Body of pancreas (tissue), 4 donors: ENCODE data around the gene RNF166. TPM values are rescaled to one million over a fixed set of nuclear protein-coding genes. Genes with fewer than 3 reads are reported as not detected.

Experiments
- ATAC-seq: fragments of 150-250 bp; one replicate; pipeline ENCODE4 v1.9.1; 2016
- DNase-seq, 4 donors: peaks; one replicate each; pipeline ENCODE4 v3.0.0-alpha.2; 2019
- H3K27ac ChIP-seq, 4 donors: fragments of 200-600 bp; sonication (generic); 1 replicate in 3 of 4; 2 replicates in 1 of 4; pipeline versions ENCODE4 v1.5.1 to v1.6.1; 2016 to 2019; ENCODE audit warnings: mild to moderate bottlenecking in 1 of 4, mixed read lengths in 1 of 4, moderate library complexity in 1 of 4
- H3K27me3 ChIP-seq, 2 donors: fragments of 200-600 bp; sonication (generic); one replicate each; pipeline ENCODE4 v1.6.0; 2016; ENCODE audit warnings: mild to moderate bottlenecking in 1 of 2
- H3K36me3 ChIP-seq, 2 donors: fragments of 200-600 bp; sonication (generic); replicated peaks in 1 of 2; 2 replicates each; pipeline ENCODE4 v1.5.1; 2016; ENCODE audit warnings: low read depth in 2 of 2; ENCODE audit not compliant: insufficient read depth in 1 of 2
- H3K4me1 ChIP-seq: fragments of 200-600 bp; sonication (generic); one replicate; pipeline ENCODE4 v1.6.0; 2016
- H3K4me3 ChIP-seq, 2 donors: fragments of 200-600 bp; sonication (generic); 1 replicate in 1 of 2; 2 replicates in 1 of 2; pipeline ENCODE4 v1.5.1; 2016 to 2019
- H3K9me3 ChIP-seq, 3 donors: fragments of 200-600 bp; sonication (generic); 1 replicate in 2 of 3; 2 replicates in 1 of 3; pipeline ENCODE4 v1.5.1; 2016
- POLR2A ChIP-seq, 3 donors: fragments of 450-650 bp; IDR thresholded peaks; one replicate each; pipeline ENCODE4 v1.6.1; 2016; ENCODE audit warnings: antibody characterized with exemption in 3 of 3, mild to moderate bottlenecking in 2 of 3
- WGBS, 2 donors: methylation state at CpG; one replicate each; pipeline ENCODE4 v1.1.5; 2017; 5-methylcytosine and 5-hydroxymethylcytosine counted together
- intact Hi-C: fragments of 100-400 bp; cut with DNase I; formaldehyde crosslinking; loops from one replicate; pipeline ENCODE4 v1.15.1; 2023
- total RNA-seq, 2 donors: library from RNA; depleted of rRNA; stranded (reverse); fragments of >200 nt; gene quantifications; one replicate each; pipeline ENCODE4 v1.1.0, GENCODE V29; 2016
- TF ChIP-seq, protein P1 (sequence below), 7 experiments: fragments of 450-650 bp in 4 of 7; fragments of 200-600 bp in 3 of 7; sonication (generic) in 3 of 7; IDR thresholded peaks; one replicate each; pipeline ENCODE4 v1.5.1; 2016 to 2019; ENCODE audit warnings: antibody characterized with exemption in 7 of 7

The RNF166 gene
- total RNA-seq, 2 donors from 2014 or later, result 16.6 to 27.7 TPM

DNA sequence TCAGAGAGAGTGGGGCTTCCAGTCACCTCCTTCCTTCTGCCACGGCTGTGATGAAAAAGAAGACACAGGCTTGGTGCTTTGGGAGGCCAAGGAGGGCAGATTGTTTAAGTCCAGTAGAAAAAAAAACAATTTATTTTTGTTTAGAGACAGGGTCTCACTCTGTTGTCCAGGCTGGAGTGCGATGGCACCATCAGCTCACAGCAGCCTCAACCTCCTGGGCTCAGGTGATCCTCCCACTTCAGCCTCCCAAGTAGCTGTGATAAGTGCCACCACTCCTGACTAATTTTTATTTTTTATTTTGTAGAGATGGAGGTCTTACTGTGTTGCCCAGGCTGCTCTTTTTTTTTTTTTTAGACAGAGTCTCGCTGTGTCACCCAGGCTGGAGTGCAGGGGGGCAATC lies 40.6 kb downstream of the RNF166 start:
- peak overlapping the region in 2 of 4 donors; percentile 51 to 61 for H3K27ac ChIP-seq
- WGBS, 2 donors, result 88 to 92% methylated on average over 3 of the region's 3 CpGs

DNA sequence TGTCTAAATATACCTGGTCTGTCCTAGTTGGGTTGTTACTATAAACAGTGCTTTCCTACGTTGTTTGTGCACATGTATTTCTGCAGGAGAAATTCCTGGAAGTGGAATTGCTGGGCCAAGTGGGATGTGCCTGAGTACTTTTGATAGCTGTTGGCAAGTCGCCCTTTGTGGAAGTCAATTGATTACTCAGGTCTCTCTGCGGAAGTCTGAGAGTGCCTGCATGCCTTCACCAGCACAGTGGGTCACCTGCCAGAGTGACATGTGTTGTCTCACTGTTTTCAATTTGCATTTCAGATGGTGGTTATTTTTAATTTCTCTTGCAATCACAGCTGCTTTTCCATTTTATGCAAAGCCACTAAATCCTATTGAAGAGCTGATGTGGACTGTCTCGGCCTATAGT lies 41.1 kb downstream of the RNF166 start:
- peak; percentile 61 to 80 (median 71) for DNase-seq
- Histone ChIP-seq H3K36me3 (no peaks in the 10 kb centered on the region), H3K4me3 (no peak overlapping the region), H3K4me1 (peaks cover 22% of the 10 kb centered on the region), H3K9me3 (no peaks in the 10 kb centered on the region), H3K27me3 (no peaks in the 10 kb centered on the region), H3K27ac (peak overlapping the region in 2 of 4 donors; percentile 51 to 61)
- ATAC-seq, result no peak
- intact Hi-C loops, result no loop called here
- WGBS, 2 donors, result 21 to 36% methylated on average over 4 of the region's 4 CpGs
- TF ChIP-seq, protein P1, sequence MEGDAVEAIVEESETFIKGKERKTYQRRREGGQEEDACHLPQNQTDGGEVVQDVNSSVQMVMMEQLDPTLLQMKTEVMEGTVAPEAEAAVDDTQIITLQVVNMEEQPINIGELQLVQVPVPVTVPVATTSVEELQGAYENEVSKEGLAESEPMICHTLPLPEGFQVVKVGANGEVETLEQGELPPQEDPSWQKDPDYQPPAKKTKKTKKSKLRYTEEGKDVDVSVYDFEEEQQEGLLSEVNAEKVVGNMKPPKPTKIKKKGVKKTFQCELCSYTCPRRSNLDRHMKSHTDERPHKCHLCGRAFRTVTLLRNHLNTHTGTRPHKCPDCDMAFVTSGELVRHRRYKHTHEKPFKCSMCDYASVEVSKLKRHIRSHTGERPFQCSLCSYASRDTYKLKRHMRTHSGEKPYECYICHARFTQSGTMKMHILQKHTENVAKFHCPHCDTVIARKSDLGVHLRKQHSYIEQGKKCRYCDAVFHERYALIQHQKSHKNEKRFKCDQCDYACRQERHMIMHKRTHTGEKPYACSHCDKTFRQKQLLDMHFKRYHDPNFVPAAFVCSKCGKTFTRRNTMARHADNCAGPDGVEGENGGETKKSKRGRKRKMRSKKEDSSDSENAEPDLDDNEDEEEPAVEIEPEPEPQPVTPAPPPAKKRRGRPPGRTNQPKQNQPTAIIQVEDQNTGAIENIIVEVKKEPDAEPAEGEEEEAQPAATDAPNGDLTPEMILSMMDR (IDR thresholded peaks at IDR 0.05), result no peak
- TF ChIP-seq POLR2A (IDR thresholded peaks at IDR 0.05), result no peak

More for the DNA sequence above, 40.6 kb downstream of the RNF166 start:
- DNase-seq, result no peak
- Histone ChIP-seq H3K27me3 (no peaks in the 10 kb centered on the region), H3K4me1 (peaks cover 22% of the 10 kb centered on the region), H3K9me3 (no peaks in the 10 kb centered on the region), H3K4me3 (no peak overlapping the region), H3K36me3 (no peaks in the 10 kb centered on the region)
- TF ChIP-seq, protein P1 (IDR thresholded peaks at IDR 0.05), result no peak
- no peak for TF ChIP-seq POLR2A (IDR thresholded peaks at IDR 0.05)
- no peak for ATAC-seq
- intact Hi-C loops, result no loop called here

DNA sequence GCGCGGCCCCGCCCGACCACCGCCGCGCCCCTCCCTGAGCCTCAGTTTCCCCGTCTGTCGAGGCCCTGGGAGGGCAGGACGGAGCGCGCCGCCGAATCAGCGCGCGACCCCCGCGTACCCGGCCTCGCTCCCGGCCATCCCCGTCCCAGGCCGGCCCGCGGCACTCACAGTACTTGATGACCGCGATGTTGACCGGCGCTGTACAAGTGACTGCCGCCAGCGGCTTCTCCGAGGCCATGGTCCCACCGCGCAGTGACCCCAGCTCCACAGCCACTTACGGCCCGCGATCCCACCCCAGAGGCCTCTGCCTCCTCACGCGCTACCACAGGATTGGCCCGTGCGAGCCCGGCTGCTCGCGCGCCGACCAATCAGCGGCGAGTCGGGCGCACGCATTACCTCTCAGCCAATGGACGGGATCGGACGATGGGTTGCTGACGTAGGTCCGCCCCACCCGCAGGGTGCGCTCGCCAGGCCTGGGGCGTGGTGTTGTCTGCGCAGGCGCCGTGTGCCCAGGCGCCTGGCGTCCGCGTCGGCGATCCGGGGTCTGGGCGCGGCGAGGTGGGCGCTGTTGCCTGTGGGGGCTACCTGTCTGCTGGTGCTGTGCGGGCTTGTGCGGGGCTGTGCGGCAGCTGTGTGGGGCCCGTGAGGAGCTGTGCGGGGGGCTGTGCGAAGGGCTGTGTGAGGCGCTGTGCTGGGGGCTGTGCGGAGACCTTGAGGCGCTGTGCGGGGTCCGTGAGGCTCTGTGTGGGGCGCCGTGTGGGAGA lies 43.2 kb downstream of the RNF166 start, which contains the start of gene MVD:
Gene MVD (minus strand): TSS at position 249 of the 764 bp plus-strand sequence. CDS start 11 bp downstream, at position 238.
- DNase-seq, result peak; percentile 96 to 98 (median 97)
- peak; percentile 98 for ATAC-seq
- H3K27ac ChIP-seq, result peak within 1 kb of the TSS; percentile 64 to 85 (median 70)
- H3K27me3 ChIP-seq, result no peaks in the 10 kb centered on the region
- H3K4me1 ChIP-seq, result peaks cover 22% of the 10 kb centered on the region
- H3K9me3 ChIP-seq, result no peaks in the 10 kb centered on the region
- no peaks in the 10 kb centered on the region for H3K36me3 ChIP-seq
- 0 to 1% methylated on average over 7 to 81 of the region's 88 CpGs for WGBS, 2 donors
- intact Hi-C loops, result no loop called here
- TF ChIP-seq POLR2A (IDR thresholded peaks at IDR 0.05), result peak; percentile 66 to 91 (median 90)
- TF ChIP-seq, protein P1 (IDR thresholded peaks at IDR 0.05), result peak in 2 of 7 experiments; percentile 7
- H3K4me3 ChIP-seq, result peak within 1 kb of the TSS; percentile 66 to 90

DNA sequence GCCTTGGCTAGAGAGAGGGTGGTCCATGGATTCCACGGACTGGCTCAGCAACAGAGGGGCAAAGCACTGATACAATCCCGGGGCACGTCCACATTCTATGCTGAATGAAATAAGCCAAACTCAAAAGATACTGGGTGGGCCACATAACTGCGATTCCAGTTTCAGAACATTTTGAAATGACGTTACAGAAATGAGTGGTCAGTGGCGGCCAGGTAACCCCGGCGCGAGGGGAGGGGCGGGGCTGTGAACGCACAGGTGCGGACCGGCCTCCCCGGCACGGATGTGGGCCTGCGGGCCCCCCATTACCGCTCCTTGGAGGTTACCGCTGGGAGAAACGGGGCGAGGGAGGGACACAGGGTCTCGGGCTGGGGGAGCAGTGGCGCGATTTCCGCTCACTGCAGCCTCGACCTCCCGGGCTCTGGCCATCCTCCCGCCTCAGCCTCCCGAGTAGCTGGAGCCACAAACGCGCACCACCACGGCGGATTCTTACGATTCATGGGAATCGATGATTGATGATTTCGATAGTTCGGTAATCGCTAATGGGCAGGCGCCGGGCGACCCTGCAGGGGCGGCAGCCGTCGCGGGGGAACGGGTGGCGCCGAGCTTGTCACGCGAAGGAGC lies 43.9 kb downstream of the RNF166 start:
- TF ChIP-seq, protein P1 (IDR thresholded peaks at IDR 0.05), result no peak
- TF ChIP-seq POLR2A (IDR thresholded peaks at IDR 0.05), result no peak
- Histone ChIP-seq H3K27me3 (no peaks in the 10 kb centered on the region), H3K9me3 (no peaks in the 10 kb centered on the region), H3K36me3 (no peaks in the 10 kb centered on the region), H3K4me1 (peaks cover 22% of the 10 kb centered on the region), H3K4me3 (peak overlapping the region; percentile 66 to 69), H3K27ac (peak overlapping the region; percentile 64 to 85 (median 70))
- peak in 1 of 4 donors; percentile 46 for DNase-seq
- WGBS, 2 donors, result 2% methylated on average over 19 to 49 of the region's 49 CpGs
- ATAC-seq, result no peak
- intact Hi-C loops, result no loop called here
